ENCODE results near the gene SRGN.
"Not testable (repeated sequence)": the region's sequence is repeated elsewhere in the genome, so short reads cannot be mapped to it uniquely, and the experiment has no call there.

Gene SRGN, protein sequence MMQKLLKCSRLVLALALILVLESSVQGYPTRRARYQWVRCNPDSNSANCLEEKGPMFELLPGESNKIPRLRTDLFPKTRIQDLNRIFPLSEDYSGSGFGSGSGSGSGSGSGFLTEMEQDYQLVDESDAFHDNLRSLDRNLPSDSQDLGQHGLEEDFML

DNA sequence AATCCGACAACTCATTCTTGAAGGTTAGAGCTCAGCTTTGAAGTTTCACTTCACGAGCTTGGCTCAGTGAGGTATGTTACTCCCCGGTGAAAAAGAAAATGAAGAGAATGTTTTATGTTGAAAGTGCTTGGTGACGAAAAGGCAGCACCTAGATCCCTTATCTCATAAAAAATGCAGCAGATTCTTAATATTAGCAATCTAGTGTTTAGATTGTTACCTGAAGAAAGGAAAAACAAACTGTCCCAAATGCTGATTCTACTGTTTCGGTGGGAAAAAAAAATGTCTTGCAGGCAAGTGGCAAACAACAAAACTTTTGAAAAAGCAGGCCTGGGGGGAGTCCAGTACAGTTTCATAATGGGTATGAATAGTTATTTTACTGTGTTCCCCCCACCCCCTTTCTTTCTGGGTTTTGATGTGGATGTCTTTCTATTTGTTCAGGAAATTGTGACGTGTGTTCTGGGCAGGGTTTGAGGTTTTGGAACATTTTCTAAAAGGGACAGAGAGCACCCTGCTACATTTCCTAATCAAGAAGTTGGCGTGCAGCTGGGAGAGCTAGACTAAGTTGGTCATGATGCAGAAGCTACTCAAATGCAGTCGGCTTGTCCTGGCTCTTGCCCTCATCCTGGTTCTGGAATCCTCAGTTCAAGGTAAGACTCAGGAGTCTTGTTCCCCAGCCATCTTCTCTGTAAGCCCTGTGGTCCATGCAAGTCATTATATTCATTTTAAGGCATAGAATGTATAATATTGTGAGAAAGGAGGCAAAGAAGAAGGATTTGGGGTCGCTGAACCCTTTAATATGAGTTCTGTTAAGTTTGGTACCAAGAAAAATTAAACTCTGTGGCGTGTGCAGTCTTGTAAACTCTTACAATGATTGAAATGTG is at the start of gene SRGN:
SRGN (plus strand) TSS at position 514 of the 881 bp plus-strand sequence; CDS start at position 569, 55 bp downstream.
- no peak within 1 kb of the TSS for H3K27ac ChIP-seq
- TF ChIP-seq, protein P1, sequence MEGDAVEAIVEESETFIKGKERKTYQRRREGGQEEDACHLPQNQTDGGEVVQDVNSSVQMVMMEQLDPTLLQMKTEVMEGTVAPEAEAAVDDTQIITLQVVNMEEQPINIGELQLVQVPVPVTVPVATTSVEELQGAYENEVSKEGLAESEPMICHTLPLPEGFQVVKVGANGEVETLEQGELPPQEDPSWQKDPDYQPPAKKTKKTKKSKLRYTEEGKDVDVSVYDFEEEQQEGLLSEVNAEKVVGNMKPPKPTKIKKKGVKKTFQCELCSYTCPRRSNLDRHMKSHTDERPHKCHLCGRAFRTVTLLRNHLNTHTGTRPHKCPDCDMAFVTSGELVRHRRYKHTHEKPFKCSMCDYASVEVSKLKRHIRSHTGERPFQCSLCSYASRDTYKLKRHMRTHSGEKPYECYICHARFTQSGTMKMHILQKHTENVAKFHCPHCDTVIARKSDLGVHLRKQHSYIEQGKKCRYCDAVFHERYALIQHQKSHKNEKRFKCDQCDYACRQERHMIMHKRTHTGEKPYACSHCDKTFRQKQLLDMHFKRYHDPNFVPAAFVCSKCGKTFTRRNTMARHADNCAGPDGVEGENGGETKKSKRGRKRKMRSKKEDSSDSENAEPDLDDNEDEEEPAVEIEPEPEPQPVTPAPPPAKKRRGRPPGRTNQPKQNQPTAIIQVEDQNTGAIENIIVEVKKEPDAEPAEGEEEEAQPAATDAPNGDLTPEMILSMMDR (conservative IDR thresholded peaks at IDR 0.05), result no peak
- no peak for TF ChIP-seq ZFX (IDR thresholded peaks at IDR 0.05)

DNA sequence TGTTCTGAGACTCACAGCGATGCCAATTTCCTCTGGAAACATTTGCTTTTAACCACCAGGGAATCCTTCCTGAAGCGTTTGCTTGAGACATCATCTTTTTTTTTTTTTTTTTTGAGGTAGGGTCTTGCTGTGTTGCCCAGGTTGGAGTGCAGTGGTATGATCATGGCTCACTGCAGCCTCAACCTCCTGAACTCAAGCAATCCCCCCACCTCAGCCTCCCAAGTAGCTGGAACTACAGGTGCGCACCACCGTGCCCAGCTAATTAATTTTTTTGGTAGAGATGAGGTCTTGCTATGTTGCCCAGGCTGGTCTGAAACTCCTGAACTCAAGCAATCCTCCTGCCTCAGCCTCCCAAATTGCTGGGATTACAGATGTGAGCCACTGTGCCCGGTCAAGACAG is 47.0 kb upstream of the SRGN start:
- not testable (repeated sequence) for H3K27ac ChIP-seq

DNA sequence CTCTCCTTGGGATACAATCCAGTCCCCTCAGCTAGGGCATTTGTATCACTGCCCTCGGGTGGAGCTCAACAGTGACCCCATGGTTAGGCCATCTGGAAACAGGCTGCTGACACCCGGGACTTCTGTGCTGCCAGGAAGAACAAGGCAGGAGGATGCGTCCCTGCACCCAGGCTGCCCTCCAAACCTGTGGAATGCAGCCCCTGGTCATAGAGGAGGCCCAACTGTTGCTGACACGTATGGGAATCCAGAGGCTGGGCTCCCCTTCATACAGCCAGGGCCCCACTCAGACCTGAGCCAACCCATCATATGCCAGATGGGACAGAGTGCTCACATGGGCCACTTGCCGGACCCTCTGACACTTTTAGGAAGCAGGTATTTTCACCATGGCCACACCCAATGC is 45.5 kb upstream of the SRGN start:
- no peak overlapping the region for H3K27ac ChIP-seq
- TF ChIP-seq, protein P1 (conservative IDR thresholded peaks at IDR 0.05), result no peak
- no peak for TF ChIP-seq ZFX (IDR thresholded peaks at IDR 0.05)

DNA sequence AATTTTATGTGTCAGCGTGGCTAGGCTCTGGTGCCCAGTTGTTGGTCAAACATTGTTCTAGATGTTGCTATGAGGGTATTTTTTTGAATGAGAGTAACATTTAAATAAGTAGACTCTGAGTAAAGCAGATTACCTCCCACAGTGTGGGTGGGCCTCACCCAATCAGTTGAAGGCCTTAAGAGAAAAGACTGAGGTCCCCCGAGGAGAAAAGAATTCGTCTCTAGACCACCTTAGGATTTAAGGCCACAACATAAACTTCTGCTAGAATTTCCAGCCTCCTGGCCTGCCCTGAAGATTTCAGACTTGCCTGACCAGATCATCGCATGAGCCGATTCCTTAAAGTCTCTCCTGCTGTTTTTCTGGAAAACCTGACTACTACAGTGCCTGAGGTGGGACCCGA is 45.1 kb upstream of the SRGN start:
- no peak overlapping the region for H3K27ac ChIP-seq
- TF ChIP-seq ZFX (IDR thresholded peaks at IDR 0.05), result no peak
- TF ChIP-seq, protein P1 (conservative IDR thresholded peaks at IDR 0.05), result no peak

DNA sequence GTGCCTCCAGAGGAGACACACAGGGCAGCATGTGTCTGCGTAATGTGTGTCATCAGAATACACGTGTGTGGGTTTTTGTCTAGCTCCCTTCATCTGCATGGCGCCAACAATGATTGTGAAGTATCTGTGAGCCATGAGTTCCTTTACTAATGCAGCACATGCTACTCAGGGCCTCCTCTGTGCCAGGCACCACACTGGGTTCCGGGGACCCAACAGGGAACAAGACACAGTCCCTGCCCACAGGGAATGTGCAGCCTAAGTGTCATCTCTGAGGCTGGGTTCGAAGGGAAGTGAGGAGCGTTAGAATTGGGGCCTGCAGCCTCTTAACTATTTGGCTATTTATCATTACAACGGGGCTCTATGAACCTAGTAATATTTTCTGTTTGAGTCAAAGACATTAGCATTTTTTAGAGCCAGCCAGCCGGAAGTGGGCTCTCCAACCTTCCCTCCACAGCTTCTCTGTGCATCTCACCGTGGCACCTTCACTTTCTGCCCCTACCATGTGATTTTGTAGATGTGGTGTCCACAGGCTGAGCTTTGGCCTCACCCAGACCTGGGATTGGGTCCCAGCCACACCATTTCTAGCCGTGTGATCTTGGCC is 43.9 kb upstream of the SRGN start:
- no peak overlapping the region for H3K27ac ChIP-seq
- TF ChIP-seq, protein P1 (conservative IDR thresholded peaks at IDR 0.05), result no peak
- no peak for TF ChIP-seq ZFX (IDR thresholded peaks at IDR 0.05)

DNA sequence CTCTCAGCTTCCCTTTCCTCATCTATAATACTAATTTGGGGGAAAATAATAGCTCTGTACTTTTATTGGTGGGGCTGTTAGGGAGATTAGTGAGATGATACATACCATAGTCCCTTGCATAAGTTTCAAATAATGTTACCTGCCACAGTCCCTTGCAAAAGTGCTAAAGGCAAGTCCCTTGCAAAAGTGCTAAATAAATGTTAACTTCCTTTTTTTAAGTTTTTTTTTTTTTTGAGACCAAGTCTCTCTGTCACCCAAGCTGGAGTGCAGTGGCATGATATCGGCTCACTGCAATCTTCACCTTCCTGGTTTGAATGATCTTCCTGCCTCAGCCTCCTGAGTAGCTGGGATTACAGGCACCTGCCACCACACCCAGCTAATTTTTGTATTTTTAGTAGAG is 43.4 kb upstream of the SRGN start:
- TF ChIP-seq, protein P1 (conservative IDR thresholded peaks at IDR 0.05), result no peak
- no peak for TF ChIP-seq ZFX (IDR thresholded peaks at IDR 0.05)
- H3K27ac ChIP-seq, result no peak overlapping the region

DNA sequence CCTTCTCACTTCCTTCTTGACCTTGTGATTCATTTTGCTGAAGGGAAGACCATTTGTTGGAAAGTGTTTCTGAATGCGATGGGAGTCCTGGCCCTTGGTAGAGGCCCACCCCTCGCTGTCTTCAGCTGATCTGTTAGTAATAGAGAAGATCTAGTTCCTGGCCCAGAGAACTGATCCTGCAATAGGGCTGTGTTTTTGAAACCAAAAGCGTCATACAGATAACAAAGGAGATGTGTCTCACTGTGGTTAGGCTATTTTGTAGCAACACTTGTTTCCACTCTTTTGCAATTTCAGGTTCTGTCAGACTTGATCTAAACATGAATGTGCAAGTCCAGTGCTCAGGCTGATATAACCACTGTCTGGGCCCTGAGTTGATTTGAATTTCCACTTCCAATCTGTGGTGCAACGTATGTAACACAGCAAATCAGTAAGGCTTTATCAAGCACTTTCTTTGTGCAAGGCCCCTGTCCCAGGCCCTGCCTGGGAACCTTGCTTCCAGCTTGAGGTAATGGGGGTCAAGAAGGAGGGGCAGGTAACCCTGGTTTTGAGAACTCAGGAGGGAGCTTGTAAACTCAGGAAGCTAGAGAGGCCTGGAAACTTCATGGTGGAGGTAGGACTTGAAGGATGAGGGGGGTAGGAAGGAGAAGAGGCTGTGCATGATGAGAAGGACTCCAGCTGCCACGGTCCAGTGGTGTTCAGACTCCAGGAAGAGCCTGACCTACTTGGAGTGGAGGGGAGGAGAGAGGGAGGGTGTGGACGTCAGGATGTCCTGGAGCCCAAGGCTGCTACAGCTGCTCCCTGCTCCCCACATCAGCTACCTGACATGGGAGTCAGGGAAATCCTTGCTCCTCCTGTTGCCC is 42.2 kb upstream of the SRGN start:
- H3K27ac ChIP-seq, result no peak overlapping the region
- TF ChIP-seq ZFX (IDR thresholded peaks at IDR 0.05), result no peak
- TF ChIP-seq, protein P1 (conservative IDR thresholded peaks at IDR 0.05), result no peak

All from C4-2B (cell line).